Measurements from ENCODE around the gene FER1L5. TPM values are rescaled to one million over a fixed set of nuclear protein-coding genes. Genes with fewer than 3 reads are reported as not detected.

The FER1L5 gene
- total and polyA plus RNA-seq, 2 of the 8 experiments (the other 6 are each of a cell fraction or from before 2014, with no cell fraction given) = 0.23 to 0.88 TPM

DNA sequence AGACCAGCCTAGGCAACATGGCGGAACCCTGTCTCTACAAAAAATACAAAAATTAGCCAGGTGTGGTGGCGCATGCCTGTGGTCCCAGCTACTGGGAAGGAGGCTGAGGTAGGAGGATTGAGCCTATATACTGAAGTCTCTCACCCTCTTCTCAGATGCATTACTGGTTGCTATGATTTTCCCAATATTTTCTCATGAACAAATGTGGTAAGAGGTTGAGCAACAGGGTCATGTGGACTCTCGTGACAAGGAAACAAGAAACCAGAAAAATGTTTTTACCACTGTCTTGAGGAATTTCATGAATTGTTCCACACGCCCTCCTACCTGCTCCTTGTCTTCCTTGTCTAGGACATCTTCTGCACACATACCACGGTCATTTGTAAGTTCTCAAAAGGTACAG is 84.9 kb downstream of the FER1L5 start:
- H3K23me2 ChIP-seq (ENCODE audit: low read depth, low read length) = no peaks in the 10 kb centered on the region
- no peak overlapping the region for H4K5ac ChIP-seq (ENCODE audit: insufficient read length, low read depth, low read length)
- no peaks in the 10 kb centered on the region for H3K79me2 ChIP-seq (ENCODE audit: control insufficient read depth in 1 of 2, insufficient read depth in 2 of 2, low read length in 2 of 2)
- H4K8ac ChIP-seq (ENCODE audit: extremely low read depth, insufficient read depth, low read length) = no peak overlapping the region
- H3K9me3 ChIP-seq (ENCODE audit: insufficient read depth in 2 of 2, low read depth in 1 of 2, low read length in 1 of 2) = no peaks in the 10 kb centered on the region
- H3K23ac ChIP-seq (ENCODE audit: insufficient read length) = no peak overlapping the region
- ChIA-PET POLR2A (ENCODE audit: partially characterized antibody) (interaction anchor here (1.0 to 1.2 kb wide), 2 partner anchors 15 to 20 kb away, joined by 3 read pairs; no protein-coding TSS in a partner anchor), CTCF (ENCODE audit: partially characterized antibody) (interaction anchor here (1.6 kb wide), 1 partner anchor 9 kb away, joined by 5 read pairs; no protein-coding TSS in a partner anchor)
- no peak overlapping the region for H2BK15ac ChIP-seq (ENCODE audit: low read length)
- H3K79me1 ChIP-seq (ENCODE audit: low read depth, low read length) = no peaks in the 10 kb centered on the region
- H4K91ac ChIP-seq (replicated peaks; ENCODE audit: insufficient read length, low read length) = no peak overlapping the region
- H3K56ac ChIP-seq (replicated peaks; ENCODE audit: insufficient read length, low read depth, low read length) = no peak overlapping the region
- no peak overlapping the region for H2AFZ ChIP-seq (ENCODE audit: low read length)
- H3K36me3 ChIP-seq (ENCODE audit: control insufficient read depth in 2 of 4, insufficient read depth in 4 of 4, low read length in 3 of 4) = peaks cover 4 to 41% (median 27%) of the 10 kb centered on the region in 4 experiments; a peak in 6 of 8 replicates
- no peak overlapping the region for H3K4me3 ChIP-seq (ENCODE audit: extremely low read depth in 1 of 4, insufficient read depth in 2 of 4, low read depth in 3 of 4, low read length in 4 of 4)
- DNase-seq (ENCODE audit: low read depth in 1 of 2, low spot score in 2 of 2) = no peak
- H3K18ac ChIP-seq (ENCODE audit: extremely low read depth, low read length) = no peak overlapping the region
- no peak overlapping the region for H2AK5ac ChIP-seq (ENCODE audit: low read depth, low read length)
- no peak for FAIRE-seq
- no peak overlapping the region for H2BK120ac ChIP-seq (replicated peaks; ENCODE audit: low read depth, low read length)
- H3K4me1 ChIP-seq (replicated peaks in 1 of 4; ENCODE audit: control insufficient read depth in 3 of 4, insufficient read depth in 4 of 4, low read length in 3 of 4) = no peaks in the 10 kb centered on the region
- no peak overlapping the region for H3K9ac ChIP-seq (replicated peaks in 1 of 4; ENCODE audit: extremely low read depth in 1 of 4, low read depth in 3 of 4, low read length in 3 of 4)
- H2BK12ac ChIP-seq (ENCODE audit: low read depth, low read length) = no peak overlapping the region
- 88% methylated on average over 5 of the region's 5 CpGs; no CpG with 5 or more reads in 1 of the 2 experiments for WGBS, 2 experiments (ENCODE audit: extremely low coverage in 1 of 2, insufficient coverage in 1 of 2, insufficient read length in 1 of 2, insufficient replicate concordance in 2 of 2, low coverage in 1 of 2, low lambda C conversion rate in 2 of 2, missing lambda C conversion rate in 1 of 2)
- no peak overlapping the region for H3K27ac ChIP-seq (ENCODE audit: low read depth, low read length)
- no peak overlapping the region for H2BK5ac ChIP-seq (ENCODE audit: low read depth, low read length)
- H3K4me2 ChIP-seq (ENCODE audit: insufficient read depth in 1 of 2, low read depth in 2 of 2, low read length in 2 of 2) = no peak overlapping the region
- TF ChIP-seq YY1 (IDR thresholded peaks at IDR 0.05; ENCODE audit: low read depth, low read length) = no peak
- no peak for TF ChIP-seq TEAD4 (IDR thresholded peaks at IDR 0.05; ENCODE audit: low read depth, low read length)
- TF ChIP-seq KDM1A (IDR thresholded peaks at IDR 0.05; ENCODE audit: borderline replicate concordance, low read length) = no peak
- no peak for TF ChIP-seq KDM4A (IDR thresholded peaks at IDR 0.05; ENCODE audit: low read depth, low read length, severe bottlenecking)
- TF ChIP-seq CHD1 (IDR thresholded peaks at IDR 0.05; ENCODE audit: low read depth, low read length) = no peak
- TF ChIP-seq KDM5A (IDR thresholded peaks at IDR 0.05; ENCODE audit: low read length) = no peak
- TF ChIP-seq BACH1 (IDR thresholded peaks at IDR 0.05; ENCODE audit: low read length) = no peak
- TF ChIP-seq SRF (IDR thresholded peaks at IDR 0.05; ENCODE audit: low read depth, low read length) = no peak
- no peak for TF ChIP-seq CTBP2 (IDR thresholded peaks at IDR 0.05; ENCODE audit: borderline replicate concordance, insufficient read depth, insufficient read length, low read length)
- no peak for TF ChIP-seq CHD2 (IDR thresholded peaks at IDR 0.05; ENCODE audit: low read length)
- TF ChIP-seq TAF7 (optimal IDR thresholded peaks at IDR 0.05; ENCODE audit: borderline replicate concordance, low read depth, low read length) = no peak
- H4K20me1 ChIP-seq (replicated peaks in 1 of 2; ENCODE audit: control insufficient read depth in 1 of 2, insufficient read depth in 2 of 2, low read length in 2 of 2) = peaks cover 2 to 3% of the 10 kb centered on the region in 2 experiments
- H2BK20ac ChIP-seq (ENCODE audit: low read length) = no peak overlapping the region
- H3K27me3 ChIP-seq (replicated peaks in 1 of 4; ENCODE audit: control insufficient read depth in 3 of 4, extremely low read depth in 1 of 4, insufficient read depth in 3 of 4, low read length in 3 of 4) = no peaks in the 10 kb centered on the region
- H3K14ac ChIP-seq (ENCODE audit: insufficient read length) = no peak overlapping the region
- H3K4ac ChIP-seq (replicated peaks; ENCODE audit: insufficient read length, low read depth, low read length) = no peak overlapping the region
